WTC11 (cell line): ENCODE results near the gene ZNF415.

ENCODE experiments used
- ATF1 ChIP-seq: sonication (generic); formaldehyde crosslinking; IDR thresholded peaks from 2 replicates; pipeline ENCODE4 v1.8.1; 2023; ENCODE audit warnings: mild to moderate bottlenecking, moderate library complexity, missing genetic modification reagents
- ESRRA ChIP-seq: sonication (generic); formaldehyde crosslinking; IDR thresholded peaks from 2 replicates; pipeline ENCODE4 v1.8.1; 2022; ENCODE audit warnings: mild to moderate bottlenecking, missing genetic modification reagents, borderline replicate concordance
- ETV6 ChIP-seq: sonication (generic); formaldehyde crosslinking; IDR thresholded peaks from 2 replicates; pipeline ENCODE4 v1.8.1; 2022; ENCODE audit warnings: mild to moderate bottlenecking, missing genetic modification reagents
- ZMAT4 ChIP-seq: fragments of 250-450 bp; sonication (Bioruptor Pico); IDR thresholded peaks from 2 replicates; pipeline ENCODE4 v1.9.0; 2021; ENCODE audit warnings: mild to moderate bottlenecking
- ZNF317 ChIP-seq: sonication (generic); formaldehyde crosslinking; IDR thresholded peaks from 2 replicates; pipeline ENCODE4 v1.8.1; 2023; ENCODE audit warnings: low read depth, mild to moderate bottlenecking, moderate library complexity, missing genetic modification reagents, borderline replicate concordance
- TF ChIP-seq, protein P1 (sequence below): sonication (generic); formaldehyde crosslinking; IDR thresholded peaks from 2 replicates; pipeline ENCODE4 v1.8.1; 2023; ENCODE audit warnings: mild to moderate bottlenecking, missing genetic modification reagents, moderate library complexity
- TF ChIP-seq, protein P2 (sequence below): fragments of 200-600 bp; IDR thresholded peaks from 2 replicates; pipeline ENCODE4 v1.8.0; 2022; ENCODE audit warnings: antibody characterized with exemption
- TF ChIP-seq, protein P3 (sequence below): sonication (generic); formaldehyde crosslinking; IDR thresholded peaks from 2 replicates; pipeline ENCODE4 v1.8.1; 2022; ENCODE audit warnings: mild to moderate bottlenecking, moderate library complexity, missing genetic modification reagents

GRCh38 chr19:53101518-53101917 is 31.2 kb downstream of the ZNF415 start:
- TF ChIP-seq, protein P1, sequence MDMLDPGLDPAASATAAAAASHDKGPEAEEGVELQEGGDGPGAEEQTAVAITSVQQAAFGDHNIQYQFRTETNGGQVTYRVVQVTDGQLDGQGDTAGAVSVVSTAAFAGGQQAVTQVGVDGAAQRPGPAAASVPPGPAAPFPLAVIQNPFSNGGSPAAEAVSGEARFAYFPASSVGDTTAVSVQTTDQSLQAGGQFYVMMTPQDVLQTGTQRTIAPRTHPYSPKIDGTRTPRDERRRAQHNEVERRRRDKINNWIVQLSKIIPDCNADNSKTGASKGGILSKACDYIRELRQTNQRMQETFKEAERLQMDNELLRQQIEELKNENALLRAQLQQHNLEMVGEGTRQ (CRISPR knock-in tag): no peak
- TF ChIP-seq, protein P2, sequence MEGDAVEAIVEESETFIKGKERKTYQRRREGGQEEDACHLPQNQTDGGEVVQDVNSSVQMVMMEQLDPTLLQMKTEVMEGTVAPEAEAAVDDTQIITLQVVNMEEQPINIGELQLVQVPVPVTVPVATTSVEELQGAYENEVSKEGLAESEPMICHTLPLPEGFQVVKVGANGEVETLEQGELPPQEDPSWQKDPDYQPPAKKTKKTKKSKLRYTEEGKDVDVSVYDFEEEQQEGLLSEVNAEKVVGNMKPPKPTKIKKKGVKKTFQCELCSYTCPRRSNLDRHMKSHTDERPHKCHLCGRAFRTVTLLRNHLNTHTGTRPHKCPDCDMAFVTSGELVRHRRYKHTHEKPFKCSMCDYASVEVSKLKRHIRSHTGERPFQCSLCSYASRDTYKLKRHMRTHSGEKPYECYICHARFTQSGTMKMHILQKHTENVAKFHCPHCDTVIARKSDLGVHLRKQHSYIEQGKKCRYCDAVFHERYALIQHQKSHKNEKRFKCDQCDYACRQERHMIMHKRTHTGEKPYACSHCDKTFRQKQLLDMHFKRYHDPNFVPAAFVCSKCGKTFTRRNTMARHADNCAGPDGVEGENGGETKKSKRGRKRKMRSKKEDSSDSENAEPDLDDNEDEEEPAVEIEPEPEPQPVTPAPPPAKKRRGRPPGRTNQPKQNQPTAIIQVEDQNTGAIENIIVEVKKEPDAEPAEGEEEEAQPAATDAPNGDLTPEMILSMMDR: no peak
- TF ChIP-seq ZMAT4 (CRISPR knock-in tag): no peak
- TF ChIP-seq ZNF317: no peak
- no peak for TF ChIP-seq ESRRA (CRISPR knock-in tag)
- TF ChIP-seq, protein P3, sequence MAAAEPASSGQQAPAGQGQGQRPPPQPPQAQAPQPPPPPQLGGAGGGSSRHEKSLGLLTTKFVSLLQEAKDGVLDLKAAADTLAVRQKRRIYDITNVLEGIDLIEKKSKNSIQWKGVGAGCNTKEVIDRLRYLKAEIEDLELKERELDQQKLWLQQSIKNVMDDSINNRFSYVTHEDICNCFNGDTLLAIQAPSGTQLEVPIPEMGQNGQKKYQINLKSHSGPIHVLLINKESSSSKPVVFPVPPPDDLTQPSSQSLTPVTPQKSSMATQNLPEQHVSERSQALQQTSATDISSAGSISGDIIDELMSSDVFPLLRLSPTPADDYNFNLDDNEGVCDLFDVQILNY (CRISPR knock-in tag): no peak
- TF ChIP-seq ATF1 (CRISPR knock-in tag): no peak
- no peak for TF ChIP-seq ETV6 (CRISPR knock-in tag)
